ENCODE measurements around the gene GPD1.
A peak's percentile ranks its signal among the peaks of the same experiment; 100 is the strongest.

Gene GPD1

GRCh38 chr12:50107416-50108268 lies 3.8 kb downstream of the GPD1 start:
- no peak overlapping the region for H3K9ac ChIP-seq (ENCODE audit: low read depth in 1 of 2, low read length in 2 of 2)
- H3K4me1 ChIP-seq (ENCODE audit: control insufficient read depth in 2 of 2, insufficient read depth in 2 of 2, low read length in 2 of 2): peaks cover 36 to 43% of the 10 kb centered on the region in 2 donors
- H3K9me3 ChIP-seq (ENCODE audit: control insufficient read depth in 2 of 2, low read length in 2 of 2): no peaks in the 10 kb centered on the region
- H3K4me3 ChIP-seq (ENCODE audit: low read length in 2 of 2): no peak overlapping the region
- peaks cover 2 to 3% of the 10 kb centered on the region in 2 donors for H3K36me3 ChIP-seq (ENCODE audit: control insufficient read depth in 2 of 2, insufficient read depth in 2 of 2, low read length in 2 of 2)
- no peaks in the 10 kb centered on the region for H3K27me3 ChIP-seq (ENCODE audit: control insufficient read depth in 2 of 2, insufficient read depth in 2 of 2, low read length in 2 of 2)
- no peak overlapping the region for H3K27ac ChIP-seq (ENCODE audit: low read depth in 2 of 2, low read length in 2 of 2)

DNA sequence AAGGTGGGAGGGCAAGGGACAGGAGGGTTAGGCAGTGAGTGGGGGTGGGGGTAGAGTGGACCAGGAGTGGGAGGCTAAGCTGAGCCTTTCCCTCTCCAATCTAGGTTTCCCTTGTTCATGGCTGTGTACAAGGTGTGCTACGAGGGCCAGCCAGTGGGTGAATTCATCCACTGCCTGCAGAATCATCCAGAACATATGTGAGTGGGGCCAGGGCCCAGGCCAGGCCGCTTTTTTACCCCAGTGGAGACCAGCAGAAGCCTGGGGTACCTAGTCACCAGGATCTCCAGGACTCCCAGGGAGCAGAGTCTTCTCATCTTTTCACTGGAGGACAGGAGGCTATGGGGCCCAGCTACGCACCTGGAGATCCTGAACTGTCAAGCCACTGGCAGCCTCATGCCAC lies 5.5 kb downstream of the GPD1 start:
- H3K4me3 ChIP-seq (ENCODE audit: low read length in 2 of 2): peak overlapping the region in 1 of 2 donors; percentile 48
- H3K9ac ChIP-seq (ENCODE audit: low read depth in 1 of 2, low read length in 2 of 2): peak overlapping the region; percentile 61 to 90
- H3K36me3 ChIP-seq (ENCODE audit: control insufficient read depth in 2 of 2, insufficient read depth in 2 of 2, low read length in 2 of 2): peaks cover 2 to 3% of the 10 kb centered on the region in 2 donors
- H3K4me1 ChIP-seq (ENCODE audit: control insufficient read depth in 2 of 2, insufficient read depth in 2 of 2, low read length in 2 of 2): peaks cover 34 to 36% of the 10 kb centered on the region in 2 donors
- peak overlapping the region; percentile 93 to 97 for H3K27ac ChIP-seq (ENCODE audit: low read depth in 2 of 2, low read length in 2 of 2)
- no peaks in the 10 kb centered on the region for H3K9me3 ChIP-seq (ENCODE audit: control insufficient read depth in 2 of 2, low read length in 2 of 2)
- no peaks in the 10 kb centered on the region for H3K27me3 ChIP-seq (ENCODE audit: control insufficient read depth in 2 of 2, insufficient read depth in 2 of 2, low read length in 2 of 2)

- H3K36me3 ChIP-seq (ENCODE audit: control insufficient read depth in 2 of 2, insufficient read depth in 2 of 2, low read length in 2 of 2): peaks cover 2 to 3% of the 10 kb centered on the region in 2 donors
- H3K4me1 ChIP-seq (ENCODE audit: control insufficient read depth in 2 of 2, insufficient read depth in 2 of 2, low read length in 2 of 2): peaks cover 30% of the 10 kb centered on the region in 2 donors
- H3K4me3 ChIP-seq (ENCODE audit: low read length in 2 of 2): peak overlapping the region; percentile 48 to 58
- H3K9ac ChIP-seq (ENCODE audit: low read depth in 1 of 2, low read length in 2 of 2): peak overlapping the region; percentile 61 to 90
- no peaks in the 10 kb centered on the region for H3K9me3 ChIP-seq (ENCODE audit: control insufficient read depth in 2 of 2, low read length in 2 of 2)
- no peaks in the 10 kb centered on the region for H3K27me3 ChIP-seq (ENCODE audit: control insufficient read depth in 2 of 2, insufficient read depth in 2 of 2, low read length in 2 of 2)
- peak overlapping the region; percentile 93 to 97 for H3K27ac ChIP-seq (ENCODE audit: low read depth in 2 of 2, low read length in 2 of 2)
Observed at GRCh38 chr12:50110127-50110761, 6.4 kb downstream of the GPD1 start.

DNA sequence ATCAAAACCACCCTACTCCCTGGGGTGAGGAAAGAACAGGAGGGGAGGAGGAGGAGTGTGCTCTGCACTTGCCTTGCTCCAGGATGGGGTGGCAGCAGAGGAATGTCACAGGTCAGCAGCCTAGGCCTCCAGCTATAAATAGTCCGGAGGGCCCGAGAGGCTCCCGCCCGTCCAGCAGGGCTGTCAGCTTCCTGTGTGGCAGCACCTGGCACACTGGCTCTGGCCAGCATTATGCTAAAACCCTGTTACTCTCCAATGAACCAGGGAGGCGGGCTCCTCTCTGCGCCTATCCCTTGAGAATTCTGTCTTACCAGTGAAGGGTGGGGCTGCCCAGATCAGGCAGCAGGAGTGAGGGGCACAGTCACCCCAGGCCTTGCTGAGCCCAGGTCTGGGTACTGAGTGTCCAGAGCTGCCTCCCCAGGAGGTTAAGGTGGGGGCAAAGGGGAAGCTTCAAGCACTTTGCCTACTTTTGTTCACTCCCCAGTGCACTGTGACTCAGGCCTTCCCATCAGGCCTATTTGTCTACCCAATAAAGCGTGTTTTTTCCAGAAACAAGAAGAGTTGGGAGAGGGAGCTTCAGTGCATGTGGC lies 7.0 kb downstream of the GPD1 start:
- H3K36me3 ChIP-seq (ENCODE audit: control insufficient read depth in 2 of 2, insufficient read depth in 2 of 2, low read length in 2 of 2): peaks cover 3 to 7% of the 10 kb centered on the region in 2 donors
- peaks cover 28 to 30% of the 10 kb centered on the region in 2 donors for H3K4me1 ChIP-seq (ENCODE audit: control insufficient read depth in 2 of 2, insufficient read depth in 2 of 2, low read length in 2 of 2)
- H3K9me3 ChIP-seq (ENCODE audit: control insufficient read depth in 2 of 2, low read length in 2 of 2): no peaks in the 10 kb centered on the region
- no peaks in the 10 kb centered on the region for H3K27me3 ChIP-seq (ENCODE audit: control insufficient read depth in 2 of 2, insufficient read depth in 2 of 2, low read length in 2 of 2)
- peak overlapping the region; percentile 46 to 58 for H3K4me3 ChIP-seq (ENCODE audit: low read length in 2 of 2)
- H3K9ac ChIP-seq (ENCODE audit: low read depth in 1 of 2, low read length in 2 of 2): peak overlapping the region; percentile 57 to 90
- H3K27ac ChIP-seq (ENCODE audit: low read depth in 2 of 2, low read length in 2 of 2): peak overlapping the region; percentile 93 to 97

DNA sequence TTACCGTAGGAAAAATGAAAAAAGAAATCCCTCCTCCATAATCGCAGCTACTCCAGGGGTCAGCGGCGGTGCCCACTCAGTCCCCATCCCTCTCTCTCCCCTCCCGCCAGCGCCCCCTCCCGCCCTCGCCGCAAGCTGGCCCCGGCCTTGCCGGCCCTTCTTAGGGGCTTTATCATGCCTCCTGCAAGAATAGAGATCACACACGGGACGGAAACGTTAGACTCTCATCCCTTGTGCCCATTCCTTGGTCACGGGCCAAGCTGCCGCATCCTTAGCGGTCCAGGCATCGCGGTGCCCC lies 7.5 kb downstream of the GPD1 start:
- no peaks in the 10 kb centered on the region for H3K9me3 ChIP-seq (ENCODE audit: control insufficient read depth in 2 of 2, low read length in 2 of 2)
- peak overlapping the region; percentile 93 to 97 for H3K27ac ChIP-seq (ENCODE audit: low read depth in 2 of 2, low read length in 2 of 2)
- peak overlapping the region; percentile 46 to 58 for H3K4me3 ChIP-seq (ENCODE audit: low read length in 2 of 2)
- H3K27me3 ChIP-seq (ENCODE audit: control insufficient read depth in 2 of 2, insufficient read depth in 2 of 2, low read length in 2 of 2): no peaks in the 10 kb centered on the region
- H3K36me3 ChIP-seq (ENCODE audit: control insufficient read depth in 2 of 2, insufficient read depth in 2 of 2, low read length in 2 of 2): peaks cover 3 to 9% of the 10 kb centered on the region in 2 donors
- H3K4me1 ChIP-seq (ENCODE audit: control insufficient read depth in 2 of 2, insufficient read depth in 2 of 2, low read length in 2 of 2): peaks cover 28 to 30% of the 10 kb centered on the region in 2 donors
- H3K9ac ChIP-seq (ENCODE audit: low read depth in 1 of 2, low read length in 2 of 2): peak overlapping the region; percentile 57 to 90

DNA sequence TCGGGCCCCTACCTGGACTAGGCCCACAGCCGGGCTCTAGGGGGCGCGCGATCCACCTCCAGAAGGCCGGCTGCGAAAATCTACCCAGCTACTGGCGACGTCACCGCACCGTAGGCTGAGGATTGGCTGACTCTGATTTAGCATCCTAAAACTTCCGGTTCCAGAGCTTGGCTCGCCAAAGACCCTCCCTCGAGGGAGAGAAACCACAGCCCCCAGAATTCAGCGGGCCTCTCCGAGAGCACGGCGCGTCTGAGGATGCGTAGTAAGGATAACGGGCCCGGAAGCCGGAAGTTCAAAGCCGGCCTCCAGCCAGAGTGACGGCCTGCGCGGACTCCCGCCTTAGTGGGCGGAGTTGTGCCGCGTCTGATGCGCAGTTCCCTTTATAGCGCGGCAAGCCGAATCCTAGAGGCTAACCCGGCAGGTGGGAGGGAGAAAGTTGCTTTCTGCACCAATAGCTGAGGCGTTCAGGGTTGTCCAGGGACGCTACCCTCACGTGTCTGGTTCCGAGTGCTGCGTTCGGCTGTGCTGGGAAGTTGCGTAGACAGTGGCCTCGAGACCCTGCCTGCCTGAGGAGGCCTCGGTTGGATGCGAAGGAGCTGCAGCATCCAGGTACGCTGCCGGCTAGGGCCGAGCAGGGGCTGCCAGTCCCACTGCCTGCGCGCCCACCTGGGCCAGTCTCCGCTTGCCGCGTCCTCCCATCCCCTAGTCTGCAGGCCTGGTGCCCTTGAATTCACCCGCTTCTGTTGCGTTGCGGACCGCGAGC lies 8.1 kb downstream of the GPD1 start, which contains the start of gene COX14:
TSS of gene COX14 (plus strand) at position 544 of the 763 bp plus-strand sequence. CDS start 7,808 bp downstream, outside the sequence.
- Histone ChIP-seq H3K4me1 (ENCODE audit: control insufficient read depth in 2 of 2, insufficient read depth in 2 of 2, low read length in 2 of 2) (peaks cover 28 to 30% of the 10 kb centered on the region in 2 donors), H3K27ac (ENCODE audit: low read depth in 2 of 2, low read length in 2 of 2) (peak within 1 kb of the TSS; percentile 96 to 97), H3K9me3 (ENCODE audit: control insufficient read depth in 2 of 2, low read length in 2 of 2) (no peaks in the 10 kb centered on the region), H3K36me3 (ENCODE audit: control insufficient read depth in 2 of 2, insufficient read depth in 2 of 2, low read length in 2 of 2) (peaks cover under 1 to 12% of the 10 kb centered on the region in 2 donors), H3K9ac (ENCODE audit: low read depth in 1 of 2, low read length in 2 of 2) (peak within 1 kb of the TSS; percentile 90 to 98), H3K4me3 (ENCODE audit: low read length in 2 of 2) (peak within 1 kb of the TSS; percentile 97 to 100), H3K27me3 (ENCODE audit: control insufficient read depth in 2 of 2, insufficient read depth in 2 of 2, low read length in 2 of 2) (no peaks in the 10 kb centered on the region)

GRCh38 chr12:50112456-50113218 lies 8.8 kb downstream of the GPD1 start:
- H3K4me1 ChIP-seq (ENCODE audit: control insufficient read depth in 2 of 2, insufficient read depth in 2 of 2, low read length in 2 of 2): peaks cover 30 to 32% of the 10 kb centered on the region in 2 donors
- peak overlapping the region; percentile 90 to 98 for H3K9ac ChIP-seq (ENCODE audit: low read depth in 1 of 2, low read length in 2 of 2)
- no peaks in the 10 kb centered on the region for H3K27me3 ChIP-seq (ENCODE audit: control insufficient read depth in 2 of 2, insufficient read depth in 2 of 2, low read length in 2 of 2)
- peak overlapping the region; percentile 97 to 100 for H3K4me3 ChIP-seq (ENCODE audit: low read length in 2 of 2)
- H3K36me3 ChIP-seq (ENCODE audit: control insufficient read depth in 2 of 2, insufficient read depth in 2 of 2, low read length in 2 of 2): peaks cover 0 to 12% of the 10 kb centered on the region in 2 donors
- no peaks in the 10 kb centered on the region for H3K9me3 ChIP-seq (ENCODE audit: control insufficient read depth in 2 of 2, low read length in 2 of 2)
- peak overlapping the region; percentile 89 to 96 for H3K27ac ChIP-seq (ENCODE audit: low read depth in 2 of 2, low read length in 2 of 2)

DNA sequence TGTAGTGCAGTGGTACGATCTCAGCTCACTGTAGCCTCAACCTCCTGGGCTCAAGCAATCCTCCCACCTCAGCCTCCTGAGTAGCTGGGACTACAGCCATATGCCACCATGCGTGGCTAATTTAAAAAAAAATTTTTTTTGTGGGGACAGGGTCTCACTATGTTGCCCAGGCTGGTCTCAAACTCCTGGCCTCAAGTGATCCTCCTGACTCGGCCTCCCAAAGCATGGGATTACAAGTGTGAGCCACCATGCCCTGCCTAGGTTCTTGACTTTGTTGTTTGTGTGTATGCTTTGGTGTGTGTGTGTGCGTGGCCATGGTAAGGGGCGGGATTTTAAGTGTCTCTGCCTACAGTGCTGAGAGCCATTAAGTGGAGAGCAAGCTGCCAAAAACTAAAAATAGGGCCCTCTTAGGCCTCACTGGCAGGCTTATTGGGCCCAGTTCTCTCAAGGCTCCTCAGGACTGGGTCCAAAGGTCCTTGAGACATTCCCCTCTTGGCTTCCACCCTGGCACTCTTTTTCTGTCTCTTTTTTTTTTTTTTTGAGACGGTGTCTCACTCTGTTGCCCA lies 13.3 kb downstream of the GPD1 start:
- Histone ChIP-seq H3K9ac (ENCODE audit: low read depth in 1 of 2, low read length in 2 of 2) (no peak overlapping the region), H3K27me3 (ENCODE audit: control insufficient read depth in 2 of 2, insufficient read depth in 2 of 2, low read length in 2 of 2) (no peaks in the 10 kb centered on the region), H3K4me1 (ENCODE audit: control insufficient read depth in 2 of 2, insufficient read depth in 2 of 2, low read length in 2 of 2) (peaks cover 25 to 26% of the 10 kb centered on the region in 2 donors), H3K4me3 (ENCODE audit: low read length in 2 of 2) (no peak overlapping the region), H3K36me3 (ENCODE audit: control insufficient read depth in 2 of 2, insufficient read depth in 2 of 2, low read length in 2 of 2) (peaks cover 15 to 29% of the 10 kb centered on the region in 2 donors), H3K9me3 (ENCODE audit: control insufficient read depth in 2 of 2, low read length in 2 of 2) (no peaks in the 10 kb centered on the region), H3K27ac (ENCODE audit: low read depth in 2 of 2, low read length in 2 of 2) (no peak overlapping the region)

- H3K9ac ChIP-seq (ENCODE audit: low read depth in 1 of 2, low read length in 2 of 2): no peak overlapping the region
- no peaks in the 10 kb centered on the region for H3K9me3 ChIP-seq (ENCODE audit: control insufficient read depth in 2 of 2, low read length in 2 of 2)
- no peaks in the 10 kb centered on the region for H3K27me3 ChIP-seq (ENCODE audit: control insufficient read depth in 2 of 2, insufficient read depth in 2 of 2, low read length in 2 of 2)
- H3K4me1 ChIP-seq (ENCODE audit: control insufficient read depth in 2 of 2, insufficient read depth in 2 of 2, low read length in 2 of 2): peaks cover 18 to 23% of the 10 kb centered on the region in 2 donors
- peaks cover 25 to 30% of the 10 kb centered on the region in 2 donors for H3K36me3 ChIP-seq (ENCODE audit: control insufficient read depth in 2 of 2, insufficient read depth in 2 of 2, low read length in 2 of 2)
- H3K27ac ChIP-seq (ENCODE audit: low read depth in 2 of 2, low read length in 2 of 2): no peak overlapping the region
- no peak overlapping the region for H3K4me3 ChIP-seq (ENCODE audit: low read length in 2 of 2)
Observed at GRCh38 chr12:50119387-50119786, 15.6 kb downstream of the GPD1 start.
